Endothelial cell of umbilical vein (primary cell): ENCODE results near the gene CMTM3. TPM values are rescaled to one million over a fixed set of nuclear protein-coding genes. Genes with fewer than 3 reads are reported as not detected.

Experiments used
- BruUV-seq: library from RNA; stranded (reverse); fragments of 400-500 nt; replicated peaks from 2 replicates; lab custom pipeline; 2021; lab: Mats Ljungman, UMichigan
- CTCF ChIA-PET: fragments of 300-600, 350-600 bp; sonication (Branson Sonifier 250); formaldehyde crosslinking; loops from one replicate; lab custom pipeline; 2021; ENCODE audit warnings: antibody characterized with exemption, inconsistent platforms; lab: Charles Lee
- POLR2A ChIA-PET: fragments of 300-600, 350-600 bp; sonication (Branson Sonifier 250); formaldehyde crosslinking; loops from one replicate; lab custom pipeline; 2021; ENCODE audit warnings: antibody characterized with exemption, inconsistent platforms; lab: Charles Lee
- DNase-seq: peaks from one replicate; pipeline ENCODE4 v3.0.0-alpha.2; 2011; ENCODE audit warnings: low read depth, low spot score
- FAIRE-seq: peaks from 2 replicates; lab custom pipeline; 2011; peaks lifted over from hg19 to GRCh38; lab: Jason Lieb, UNC
- H2AFZ ChIP-seq: 2 replicates; pipeline ENCODE4 v1.6.0; 2012; ENCODE audit warnings: low read depth, low read length, control low read depth, inconsistent platforms
- H3K27ac ChIP-seq: 2 replicates; pipeline ENCODE4 v1.5.1; 2011; ENCODE audit warnings: low read depth, mild to moderate bottlenecking, control low read depth, low read length, moderate library complexity; ENCODE audit not compliant: insufficient read depth
- H3K27me3 ChIP-seq, 2 experiments: 2 replicates each; pipeline versions ENCODE4 v1.6.0 to v1.6.1; 2011; ENCODE audit warnings: low read length in 2 of 2, mixed read lengths in 1 of 2; ENCODE audit not compliant: control insufficient read depth in 2 of 2, insufficient read depth in 2 of 2
- H3K36me3 ChIP-seq, 2 experiments: 2 replicates in 1 of 2; 3 replicates in 1 of 2; pipeline ENCODE4 v1.5.1; 2011; ENCODE audit warnings: low read length in 2 of 2, mild to moderate bottlenecking in 1 of 2, moderate library complexity in 1 of 2; ENCODE audit not compliant: control insufficient read depth in 2 of 2, insufficient read depth in 2 of 2; ENCODE audit errors: extremely low read depth in 1 of 2
- H3K4me1 ChIP-seq: 3 replicates; pipeline ENCODE4 v1.5.1; 2011; ENCODE audit warnings: mild to moderate bottlenecking, low read length; ENCODE audit not compliant: control insufficient read depth, insufficient read depth; ENCODE audit errors: extremely low read depth
- H3K4me2 ChIP-seq: 2 replicates; pipeline ENCODE4 v1.6.1; 2011; ENCODE audit warnings: low read length, control low read depth, mixed read lengths; ENCODE audit not compliant: insufficient read depth
- H3K4me3 ChIP-seq, 3 experiments: fragments of 200-600 bp in 1 of 3; sonication (generic), shearing (Covaris generic) in 1 of 3; replicated peaks in 1 of 3; 2 replicates each; pipeline ENCODE4 v1.5.1; 2011 to 2016; ENCODE audit warnings: control low read depth in 3 of 3, low read length in 3 of 3, mild to moderate bottlenecking in 2 of 3, inconsistent platforms in 1 of 3, low read depth in 1 of 3, moderate library complexity in 1 of 3; ENCODE audit not compliant: insufficient read depth in 1 of 3
- H3K79me2 ChIP-seq: 2 replicates; pipeline ENCODE4 v1.6.0; 2012; ENCODE audit warnings: low read length, inconsistent platforms; ENCODE audit not compliant: control insufficient read depth, insufficient read depth
- H3K9ac ChIP-seq: replicated peaks from 2 replicates; pipeline ENCODE3; 2011; ENCODE audit warnings: low read length, control low read depth; ENCODE audit not compliant: insufficient read depth; ENCODE audit errors: extremely low read depth
- H3K9me1 ChIP-seq: replicated peaks from 3 replicates; pipeline ENCODE4 v1.6.0; 2011; ENCODE audit warnings: mild to moderate bottlenecking, low read length; ENCODE audit not compliant: control insufficient read depth, insufficient read depth; ENCODE audit errors: extremely low read depth
- H3K9me3 ChIP-seq: replicated peaks from 2 replicates; pipeline ENCODE4 v1.5.1; 2012; ENCODE audit warnings: low read length, inconsistent platforms; ENCODE audit not compliant: control insufficient read depth, insufficient read depth
- H4K20me1 ChIP-seq: replicated peaks from 2 replicates; pipeline ENCODE3; 2011; ENCODE audit warnings: mild to moderate bottlenecking, low read length; ENCODE audit not compliant: control insufficient read depth, insufficient read depth; ENCODE audit errors: extremely low read depth
- CTCF ChIP-seq, 2 donors: IDR thresholded peaks; 1 replicate in 1 of 2; 2 replicates in 1 of 2; pipeline ENCODE4 v1.5.1; 2011; ENCODE audit warnings: low read length in 2 of 2, mild to moderate bottlenecking in 2 of 2, moderate library complexity in 2 of 2, control low read depth in 1 of 2, inconsistent platforms in 1 of 2, low read depth in 1 of 2; ENCODE audit not compliant: insufficient read depth in 1 of 2; ENCODE audit errors: extremely low read depth in 1 of 2
- EZH2 ChIP-seq: IDR thresholded peaks from 2 replicates; pipeline ENCODE4 v1.6.1; 2012; ENCODE audit warnings: borderline replicate concordance, low read depth, mild to moderate bottlenecking, moderate library complexity, low read length, inconsistent platforms; ENCODE audit not compliant: severe bottlenecking
- FOS ChIP-seq: IDR thresholded peaks from 2 replicates; pipeline ENCODE4 v1.6.1; 2011; ENCODE audit warnings: mild to moderate bottlenecking, low read length, moderate library complexity, borderline replicate concordance; ENCODE audit not compliant: insufficient read depth
- GATA2 ChIP-seq: IDR thresholded peaks from 2 replicates; pipeline ENCODE4 v1.7.0; 2011; ENCODE audit warnings: low read depth, mild to moderate bottlenecking, moderate library complexity, mixed read lengths, low read length; ENCODE audit not compliant: insufficient read length, insufficient read depth
- JUN ChIP-seq: IDR thresholded peaks from 2 replicates; pipeline ENCODE4 v1.6.1; 2011; ENCODE audit warnings: borderline replicate concordance, low read depth; ENCODE audit not compliant: insufficient read length, insufficient read depth
- MAX ChIP-seq: IDR thresholded peaks from 2 replicates; pipeline ENCODE4 v1.6.1; 2011; ENCODE audit not compliant: insufficient read depth, insufficient read length
- MYC ChIP-seq: IDR thresholded peaks from one replicate; pipeline ENCODE4 v1.6.1; 2011; ENCODE audit warnings: mild to moderate bottlenecking, low read depth, low read length
- POLR2A ChIP-seq: IDR thresholded peaks from 2 replicates; pipeline ENCODE4 v1.6.1; 2012; ENCODE audit warnings: low read depth, mild to moderate bottlenecking, control low read depth, low read length
- POLR2AphosphoS5 ChIP-seq: IDR thresholded peaks from 2 replicates; pipeline ENCODE4 v1.6.1; 2012; ENCODE audit warnings: low read depth, mild to moderate bottlenecking, control low read depth, low read length, moderate library complexity; ENCODE audit not compliant: insufficient read depth
- dilution Hi-C: fragments of 300-500 bp; cut with MboI; formaldehyde crosslinking; loops from one replicate; pipeline ENCODE4 v1.15.0; 2019; ENCODE audit warnings: low sequenced_read_pairs; ENCODE audit not compliant: extremely low pct_ligation_motif_present
- intact Hi-C: fragments of 100-400 bp; cut with micrococcal nuclease; formaldehyde crosslinking; loops from one replicate; pipeline ENCODE4 v1.10.0; 2022
- polyA plus RNA-seq, 4 experiments: library from polyadenylated mRNA; depleted of rRNA in 3 of 4; stranded (reverse) in 3 of 4; unstranded in 1 of 4; fragments of >200 nt; gene quantifications; 2 replicates each; pipeline versions ENCODE4 v1.2.1 to v1.2.3, GENCODE V29; 2011 to 2012; ENCODE audit warnings: missing spikeins in 1 of 4
- total RNA-seq: library from RNA; stranded (reverse); gene quantifications from 2 replicates; pipeline ENCODE4 v1.2.3, GENCODE V29; 2021

Gene CMTM3
- total and polyA plus RNA-seq, 2 donors (not counting 3 experiments of a cell fraction or from before 2014, with no cell fraction given) = 83.6 to 86.2 TPM

GRCh38 chr16:66616169-66616568, 11.7 kb downstream of the CMTM3 start:
- no peak overlapping the region for H3K9ac ChIP-seq
- H3K27ac ChIP-seq = no peak overlapping the region
- ChIA-PET POLR2A (no interaction called here), CTCF (interaction anchor here (3.0 kb wide), 1 partner anchor 8 kb away, joined by 52 read pairs; no protein-coding TSS in a partner anchor)
- TF ChIP-seq POLR2A (no peak), MAX (no peak), GATA2 (no peak), JUN (no peak), FOS (no peak), MYC (no peak), POLR2AphosphoS5 (no peak), CTCF (IDR thresholded peaks at IDR 0.05; ENCODE audit: extremely low read depth in 1 of 2, insufficient read depth in 1 of 2, low read depth in 1 of 2, low read length in 2 of 2) (no peak), EZH2 (no peak)
- no peak overlapping the region for H2AFZ ChIP-seq
- no peak overlapping the region for H3K4me3 ChIP-seq
- peaks cover 18% of the 10 kb centered on the region for H3K4me1 ChIP-seq
- dilution Hi-C loops (no loop called here), intact Hi-C loops (no loop called here)
- no TSS peak for BruUV-seq
- H3K4me2 ChIP-seq = no peak overlapping the region
- no peak for DNase-seq
- no peaks in the 10 kb centered on the region for H3K79me2 ChIP-seq
- H3K36me3 ChIP-seq = peaks cover 11 to 18% of the 10 kb centered on the region in 2 experiments
- FAIRE-seq = no peak
- no peaks in the 10 kb centered on the region for H4K20me1 ChIP-seq
- no peaks in the 10 kb centered on the region for H3K9me1 ChIP-seq
- no peaks in the 10 kb centered on the region for H3K27me3 ChIP-seq
- no peaks in the 10 kb centered on the region for H3K9me3 ChIP-seq
